Measurements from ENCODE around the gene P4HB. TPM values are rescaled to one million over a fixed set of nuclear protein-coding genes. Genes with fewer than 3 reads are reported as not detected.

The P4HB gene
- total RNA-seq, 3 donors from 2014 or later: 374 to 475 (median 466) TPM

DNA sequence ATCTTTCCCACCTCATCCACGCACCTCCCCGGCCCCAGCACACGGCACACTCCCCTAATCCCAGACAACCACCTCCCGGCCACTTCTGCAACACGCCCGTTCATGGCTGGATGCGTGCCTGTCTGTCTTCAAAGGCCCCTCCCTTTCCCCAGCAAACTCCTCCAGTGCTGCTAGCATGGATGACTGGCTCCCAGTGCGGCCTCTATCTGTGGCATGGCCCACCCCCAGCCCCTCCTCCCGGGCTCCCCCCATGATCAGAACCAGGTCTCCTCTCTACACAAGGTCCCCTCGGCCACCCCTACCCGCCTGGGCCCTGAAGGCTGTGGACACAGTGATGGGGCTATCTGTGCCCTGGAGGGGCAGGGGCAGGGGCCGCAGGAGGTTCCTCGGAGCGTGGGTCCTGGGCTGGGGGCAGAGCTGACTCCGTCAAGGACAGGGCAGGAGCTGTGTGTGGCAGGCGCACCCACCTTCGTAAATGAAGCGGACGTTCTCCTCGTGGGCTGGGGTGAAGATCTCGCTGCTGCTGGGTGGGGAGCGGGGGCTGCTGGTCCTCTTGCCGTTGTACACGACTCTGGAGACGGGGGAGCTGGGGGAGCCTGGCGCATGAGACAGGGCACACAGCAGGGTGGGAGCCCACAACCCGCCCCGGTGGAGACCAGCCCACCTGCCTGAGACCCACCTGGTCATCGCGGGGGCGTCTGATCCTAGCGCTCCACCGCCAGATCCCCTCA is 36.4 kb downstream of the P4HB start:
- peaks cover 7 to 11% of the 10 kb centered on the region in 2 donors for H3K4me1 ChIP-seq
- H3K9me3 ChIP-seq: no peaks in the 10 kb centered on the region
- no peak for DNase-seq (ENCODE audit: low spot score in 2 of 2)
- H3K27ac ChIP-seq: no peak overlapping the region
- H3K27me3 ChIP-seq: no peaks in the 10 kb centered on the region
- no peak for TF ChIP-seq POLR2AphosphoS5 (IDR thresholded peaks at IDR 0.05)
- no peak for TF ChIP-seq POLR2A (IDR thresholded peaks at IDR 0.05)
- TF ChIP-seq, protein P1, sequence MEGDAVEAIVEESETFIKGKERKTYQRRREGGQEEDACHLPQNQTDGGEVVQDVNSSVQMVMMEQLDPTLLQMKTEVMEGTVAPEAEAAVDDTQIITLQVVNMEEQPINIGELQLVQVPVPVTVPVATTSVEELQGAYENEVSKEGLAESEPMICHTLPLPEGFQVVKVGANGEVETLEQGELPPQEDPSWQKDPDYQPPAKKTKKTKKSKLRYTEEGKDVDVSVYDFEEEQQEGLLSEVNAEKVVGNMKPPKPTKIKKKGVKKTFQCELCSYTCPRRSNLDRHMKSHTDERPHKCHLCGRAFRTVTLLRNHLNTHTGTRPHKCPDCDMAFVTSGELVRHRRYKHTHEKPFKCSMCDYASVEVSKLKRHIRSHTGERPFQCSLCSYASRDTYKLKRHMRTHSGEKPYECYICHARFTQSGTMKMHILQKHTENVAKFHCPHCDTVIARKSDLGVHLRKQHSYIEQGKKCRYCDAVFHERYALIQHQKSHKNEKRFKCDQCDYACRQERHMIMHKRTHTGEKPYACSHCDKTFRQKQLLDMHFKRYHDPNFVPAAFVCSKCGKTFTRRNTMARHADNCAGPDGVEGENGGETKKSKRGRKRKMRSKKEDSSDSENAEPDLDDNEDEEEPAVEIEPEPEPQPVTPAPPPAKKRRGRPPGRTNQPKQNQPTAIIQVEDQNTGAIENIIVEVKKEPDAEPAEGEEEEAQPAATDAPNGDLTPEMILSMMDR (IDR thresholded peaks at IDR 0.05): no peak
- no peak overlapping the region for H3K4me3 ChIP-seq
- intact Hi-C loops (cut with DNase I; ENCODE audit: low total_unique reads): no loop called here
- H3K36me3 ChIP-seq: no peaks in the 10 kb centered on the region

DNA sequence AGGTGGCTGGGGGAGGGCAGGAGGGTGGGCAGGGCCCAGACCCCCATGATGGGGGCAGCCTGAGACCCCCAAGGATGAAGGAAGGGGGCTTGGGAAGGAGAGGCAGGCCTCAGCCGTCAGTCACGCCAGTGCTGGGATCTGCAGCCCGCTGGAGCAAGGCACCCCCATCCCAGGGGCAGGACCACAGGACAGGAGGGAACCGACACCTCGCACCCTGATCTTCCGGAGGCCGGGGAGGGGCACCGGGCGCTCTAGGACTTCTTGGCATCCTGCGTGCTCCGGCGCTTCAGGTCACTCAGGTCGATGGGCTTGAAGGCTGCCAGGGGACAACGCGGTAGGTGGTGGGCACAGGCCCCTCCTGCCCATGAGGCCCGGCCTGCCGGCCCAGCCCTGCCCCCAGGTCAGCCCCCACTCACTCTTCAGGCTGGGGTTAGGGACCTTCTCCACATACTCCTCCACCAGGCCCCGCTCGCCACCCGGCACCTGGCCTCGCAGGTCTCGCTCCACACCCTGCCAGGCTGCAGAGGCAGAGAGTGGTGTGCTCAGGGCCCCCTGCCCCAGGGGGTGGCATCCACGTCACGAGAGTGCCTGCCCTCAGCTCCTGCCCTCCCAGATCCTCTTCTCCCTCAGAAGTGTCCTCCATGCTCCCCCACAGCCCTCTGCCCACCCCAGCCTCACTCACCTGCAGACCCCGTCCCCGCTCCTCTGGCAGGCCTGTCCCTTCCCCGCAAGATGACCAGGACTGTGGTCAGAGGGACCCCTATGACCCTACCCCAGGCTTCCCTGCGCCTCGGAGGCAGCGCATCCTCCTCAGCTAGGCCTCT is 37.1 kb downstream of the P4HB start:
- no peaks in the 10 kb centered on the region for H3K9me3 ChIP-seq
- no peak overlapping the region for H3K4me3 ChIP-seq
- H3K27me3 ChIP-seq: no peaks in the 10 kb centered on the region
- no peaks in the 10 kb centered on the region for H3K36me3 ChIP-seq
- intact Hi-C loops (cut with DNase I; ENCODE audit: low total_unique reads): no loop called here
- no peak for DNase-seq (ENCODE audit: low spot score in 2 of 2)
- no peak for TF ChIP-seq POLR2A (IDR thresholded peaks at IDR 0.05)
- peak overlapping the region; percentile 83 to 92 for H3K27ac ChIP-seq
- peaks cover 7 to 11% of the 10 kb centered on the region in 2 donors for H3K4me1 ChIP-seq

- no peak overlapping the region for H3K4me3 ChIP-seq
- H3K36me3 ChIP-seq: no peaks in the 10 kb centered on the region
- intact Hi-C loops (cut with DNase I; ENCODE audit: low total_unique reads): no loop called here
- peak overlapping the region; percentile 83 to 92 for H3K27ac ChIP-seq
- no peaks in the 10 kb centered on the region for H3K27me3 ChIP-seq
- no peak for DNase-seq (ENCODE audit: low spot score in 2 of 2)
- no peaks in the 10 kb centered on the region for H3K9me3 ChIP-seq
- peaks cover 7 to 11% of the 10 kb centered on the region in 2 donors for H3K4me1 ChIP-seq
- TF ChIP-seq POLR2A (IDR thresholded peaks at IDR 0.05) (no peak), POLR2AphosphoS5 (IDR thresholded peaks at IDR 0.05) (no peak)
- TF ChIP-seq, protein P1 (IDR thresholded peaks at IDR 0.05): no peak
These were observed 38.1 kb downstream of the P4HB start for GRCh38 chr17:81822312-81822637.

DNA sequence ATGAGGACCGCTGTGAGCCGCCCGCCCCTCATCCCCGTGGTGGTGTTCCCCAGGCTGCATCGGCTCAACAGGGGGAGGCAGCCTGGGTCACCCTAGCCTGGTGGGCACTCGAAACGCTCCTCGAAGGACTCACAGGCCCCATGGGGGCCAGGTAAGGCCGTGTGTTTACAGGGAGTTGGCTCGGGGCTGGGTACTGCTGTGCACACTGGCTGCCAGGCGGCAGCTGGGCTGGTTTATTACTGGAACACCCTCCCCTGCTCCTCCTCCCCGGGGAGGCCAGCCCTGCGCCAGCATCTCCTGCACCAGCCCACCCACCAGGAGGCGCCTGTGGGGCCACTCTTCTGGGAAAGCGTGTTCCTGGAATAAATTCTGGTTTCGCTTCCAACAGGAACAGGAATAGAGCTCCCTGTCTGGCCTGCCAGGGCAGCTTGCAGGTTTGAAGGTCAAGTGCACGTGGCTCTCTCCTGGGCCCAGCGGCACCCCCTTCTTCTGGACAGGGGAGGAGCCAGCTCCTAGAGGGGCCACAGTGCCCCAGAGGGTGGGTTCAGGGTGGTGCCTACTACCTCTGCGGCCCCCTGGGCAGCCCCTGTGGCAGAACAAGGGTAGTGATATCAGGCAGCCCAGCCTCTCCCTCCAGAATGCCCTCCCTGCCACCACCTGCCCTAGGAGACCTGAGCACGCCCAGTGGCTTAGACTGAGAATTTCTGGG is 38.6 kb downstream of the P4HB start:
- Histone ChIP-seq H3K27me3 (no peaks in the 10 kb centered on the region), H3K9me3 (no peaks in the 10 kb centered on the region), H3K4me3 (peak overlapping the region in 1 of 3 donors; percentile 20), H3K27ac (peak overlapping the region; percentile 83 to 92), H3K36me3 (no peaks in the 10 kb centered on the region), H3K4me1 (peaks cover 7 to 11% of the 10 kb centered on the region in 2 donors)
- peak in 2 of 3 donors; percentile 53 to 58 for TF ChIP-seq POLR2AphosphoS5 (IDR thresholded peaks at IDR 0.05)
- no peak for TF ChIP-seq POLR2A (IDR thresholded peaks at IDR 0.05)
- TF ChIP-seq, protein P1 (IDR thresholded peaks at IDR 0.05): peak in 2 of 3 donors; percentile 54 to 62
- peak; percentile 85 to 88 for DNase-seq (ENCODE audit: low spot score in 2 of 2)
- intact Hi-C loops (cut with DNase I; ENCODE audit: low total_unique reads): no loop called here

- no peak for DNase-seq (ENCODE audit: low spot score in 2 of 2)
- H3K4me1 ChIP-seq: peaks cover 7 to 11% of the 10 kb centered on the region in 2 donors
- TF ChIP-seq, protein P1 (IDR thresholded peaks at IDR 0.05): no peak
- peak overlapping the region in 1 of 3 donors; percentile 20 for H3K4me3 ChIP-seq
- intact Hi-C loops (cut with DNase I; ENCODE audit: low total_unique reads): no loop called here
- H3K27me3 ChIP-seq: no peaks in the 10 kb centered on the region
- no peaks in the 10 kb centered on the region for H3K36me3 ChIP-seq
- no peaks in the 10 kb centered on the region for H3K9me3 ChIP-seq
- peak overlapping the region; percentile 83 to 92 for H3K27ac ChIP-seq
These were observed 39.2 kb downstream of the P4HB start for GRCh38 chr17:81821147-81821546.

Measured in breast epithelium (tissue), 4 donors.